Memory B cell (primary cell): ENCODE results near the gene TP53AIP1.
A peak's percentile ranks its signal among the peaks of the same experiment; 100 is the strongest.

ENCODE experiments used
- ATAC-seq: fragments of 150-1000 bp; cut with Tn5 transposase; 2 replicates; pipeline ENCODE4 v1.10.0; 2021; ENCODE audit warnings: low read depth, mild to moderate bottlenecking, moderate library complexity
- DNase-seq, 2 donors: peaks; one replicate each; pipeline ENCODE4 v3.0.0; 2022; ENCODE audit warnings: low spot score in 2 of 2
- H3K27ac Mint-ChIP-seq: one replicate; pipeline ENCODE4 v1.8.0; 2022; ENCODE audit warnings: mild to moderate bottlenecking, moderate library complexity, mixed read lengths
- H3K27me3 Mint-ChIP-seq: one replicate; pipeline ENCODE4 v1.8.0; 2022; ENCODE audit warnings: mixed read lengths
- H3K36me3 Mint-ChIP-seq: one replicate; pipeline ENCODE4 v1.8.0; 2022; ENCODE audit warnings: mild to moderate bottlenecking, mixed read lengths
- H3K4me1 Mint-ChIP-seq: one replicate; pipeline ENCODE4 v1.8.0; 2022; ENCODE audit warnings: mixed read lengths
- H3K4me3 Mint-ChIP-seq: one replicate; pipeline ENCODE4 v1.8.0; 2022; ENCODE audit warnings: mild to moderate bottlenecking, moderate library complexity, mixed read lengths
- H3K9me3 Mint-ChIP-seq: one replicate; pipeline ENCODE4 v1.8.0; 2022; ENCODE audit warnings: mixed read lengths

TP53AIP1 gene

GRCh38 chr11:128938156-128938885 is 4.3 kb downstream of the TP53AIP1 start:
- DNase-seq (no peak), ATAC-seq (no peak)
- Mint-ChIP-seq H3K27ac (no peak overlapping the region), H3K9me3 (peaks cover 3% of the 10 kb centered on the region), H3K4me3 (no peak overlapping the region), H3K4me1 (no peaks in the 10 kb centered on the region), H3K27me3 (peaks cover 14% of the 10 kb centered on the region), H3K36me3 (peaks cover 3% of the 10 kb centered on the region)

- peaks cover 3% of the 10 kb centered on the region for H3K36me3 Mint-ChIP-seq
- no peak overlapping the region for H3K27ac Mint-ChIP-seq
- no peak for ATAC-seq
- peaks cover 13% of the 10 kb centered on the region for H3K27me3 Mint-ChIP-seq
- no peaks in the 10 kb centered on the region for H3K4me1 Mint-ChIP-seq
- H3K9me3 Mint-ChIP-seq = peaks cover 3% of the 10 kb centered on the region
- no peak overlapping the region for H3K4me3 Mint-ChIP-seq
- no peak for DNase-seq
Measured at GRCh38 chr11:128937480-128937879, 5.2 kb downstream of the TP53AIP1 start.

GRCh38 chr11:128936606-128937251 is 5.9 kb downstream of the TP53AIP1 start:
- peaks cover 3% of the 10 kb centered on the region for H3K9me3 Mint-ChIP-seq
- no peak overlapping the region for H3K4me3 Mint-ChIP-seq
- no peak overlapping the region for H3K27ac Mint-ChIP-seq
- ATAC-seq = no peak
- no peak for DNase-seq
- H3K36me3 Mint-ChIP-seq = peaks cover 3% of the 10 kb centered on the region
- peaks cover 13% of the 10 kb centered on the region for H3K27me3 Mint-ChIP-seq
- no peaks in the 10 kb centered on the region for H3K4me1 Mint-ChIP-seq

- no peak for DNase-seq
- ATAC-seq = no peak
- Mint-ChIP-seq H3K27me3 (peaks cover 11% of the 10 kb centered on the region), H3K36me3 (peaks cover 3% of the 10 kb centered on the region), H3K4me3 (no peak overlapping the region), H3K9me3 (peaks cover 3% of the 10 kb centered on the region), H3K4me1 (no peaks in the 10 kb centered on the region), H3K27ac (no peak overlapping the region)
Measured at GRCh38 chr11:128934926-128935325, 7.7 kb downstream of the TP53AIP1 start.

- H3K9me3 Mint-ChIP-seq = peaks cover 3% of the 10 kb centered on the region
- peaks cover 15% of the 10 kb centered on the region for H3K27me3 Mint-ChIP-seq
- peaks cover 6% of the 10 kb centered on the region for H3K4me1 Mint-ChIP-seq
- no peak overlapping the region for H3K27ac Mint-ChIP-seq
- ATAC-seq (no peak), DNase-seq (no peak)
- peaks cover 3% of the 10 kb centered on the region for H3K36me3 Mint-ChIP-seq
- no peak overlapping the region for H3K4me3 Mint-ChIP-seq
Measured at GRCh38 chr11:128934351-128934750, 8.3 kb downstream of the TP53AIP1 start.

GRCh38 chr11:128933481-128934178 is 9.0 kb downstream of the TP53AIP1 start:
- Mint-ChIP-seq H3K36me3 (peaks cover 3% of the 10 kb centered on the region), H3K4me1 (peaks cover 10% of the 10 kb centered on the region), H3K27ac (no peak overlapping the region), H3K4me3 (no peak overlapping the region), H3K27me3 (peaks cover 15% of the 10 kb centered on the region), H3K9me3 (peaks cover 3% of the 10 kb centered on the region)
- DNase-seq (no peak), ATAC-seq (no peak)

- DNase-seq (no peak), ATAC-seq (no peak)
- Mint-ChIP-seq H3K36me3 (peaks cover 3% of the 10 kb centered on the region), H3K4me3 (no peak overlapping the region), H3K27me3 (peaks cover 15% of the 10 kb centered on the region), H3K4me1 (peaks cover 20% of the 10 kb centered on the region), H3K9me3 (peaks cover 3% of the 10 kb centered on the region), H3K27ac (no peak overlapping the region)
Measured at GRCh38 chr11:128931668-128932067, 11.0 kb downstream of the TP53AIP1 start.

- ATAC-seq = no peak
- Mint-ChIP-seq H3K9me3 (peaks cover 3% of the 10 kb centered on the region), H3K27ac (no peak overlapping the region), H3K27me3 (peaks cover 15% of the 10 kb centered on the region), H3K4me3 (no peak overlapping the region), H3K4me1 (peaks cover 20% of the 10 kb centered on the region), H3K36me3 (peaks cover 3% of the 10 kb centered on the region)
- no peak for DNase-seq
Measured at GRCh38 chr11:128931066-128931465, 11.6 kb downstream of the TP53AIP1 start.

- no peak overlapping the region for H3K4me3 Mint-ChIP-seq
- DNase-seq (no peak), ATAC-seq (no peak)
- no peak overlapping the region for H3K27ac Mint-ChIP-seq
- peaks cover 3% of the 10 kb centered on the region for H3K9me3 Mint-ChIP-seq
- H3K36me3 Mint-ChIP-seq = peaks cover 3% of the 10 kb centered on the region
- H3K4me1 Mint-ChIP-seq = peaks cover 20% of the 10 kb centered on the region
- peaks cover 15% of the 10 kb centered on the region for H3K27me3 Mint-ChIP-seq
Measured at GRCh38 chr11:128929991-128930390, 12.7 kb downstream of the TP53AIP1 start.

- Mint-ChIP-seq H3K36me3 (peaks cover 3% of the 10 kb centered on the region), H3K4me3 (no peak overlapping the region), H3K4me1 (peaks cover 20% of the 10 kb centered on the region), H3K9me3 (peaks cover 3% of the 10 kb centered on the region), H3K27me3 (peaks cover 15% of the 10 kb centered on the region), H3K27ac (no peak overlapping the region)
- DNase-seq = no peak
- no peak for ATAC-seq
Measured at GRCh38 chr11:128929468-128929867, 13.2 kb downstream of the TP53AIP1 start.

GRCh38 chr11:128928400-128928799 is 14.3 kb downstream of the TP53AIP1 start:
- Mint-ChIP-seq H3K4me3 (peak overlapping the region; percentile 52), H3K27ac (peak overlapping the region; percentile 10), H3K9me3 (no peaks in the 10 kb centered on the region), H3K27me3 (peaks cover 16% of the 10 kb centered on the region), H3K4me1 (peaks cover 20% of the 10 kb centered on the region), H3K36me3 (no peaks in the 10 kb centered on the region)
- DNase-seq = peak in 1 of 2 donors; percentile 35
- ATAC-seq = peak; percentile 91

GRCh38 chr11:128927683-128928336 is 14.9 kb downstream of the TP53AIP1 start:
- ATAC-seq (no peak), DNase-seq (no peak)
- peaks cover 16% of the 10 kb centered on the region for H3K27me3 Mint-ChIP-seq
- H3K36me3 Mint-ChIP-seq = no peaks in the 10 kb centered on the region
- peak overlapping the region; percentile 52 for H3K4me3 Mint-ChIP-seq
- peaks cover 20% of the 10 kb centered on the region for H3K4me1 Mint-ChIP-seq
- no peaks in the 10 kb centered on the region for H3K9me3 Mint-ChIP-seq
- H3K27ac Mint-ChIP-seq = no peak overlapping the region

- Mint-ChIP-seq H3K9me3 (no peaks in the 10 kb centered on the region), H3K27me3 (peaks cover 16% of the 10 kb centered on the region), H3K27ac (no peak overlapping the region), H3K36me3 (no peaks in the 10 kb centered on the region), H3K4me3 (no peak overlapping the region), H3K4me1 (peaks cover 20% of the 10 kb centered on the region)
- ATAC-seq = no peak
- no peak for DNase-seq
Measured at GRCh38 chr11:128927108-128927461, 15.6 kb downstream of the TP53AIP1 start.
